K562 (cell line): ENCODE measurements around the gene CACNA2D3. TPM values are rescaled to one million over a fixed set of nuclear protein-coding genes. Genes with fewer than 3 reads are reported as not detected.

Experiments used
- ATAC-seq: fragments of 200-7000 bp; cut with Tn5 transposase; 3 replicates; pipeline ENCODE4 v1.9.1; 2020; ENCODE audit warnings: moderate library complexity
- BruUV-seq: library from RNA; stranded (reverse); fragments of 400-500 nt; replicated peaks from 2 replicates; lab custom pipeline; 2021; lab: Mats Ljungman, UMichigan
- CTCF ChIA-PET: fragments of 300-600 bp; formaldehyde crosslinking; extraction: SDS; loops from one replicate; lab custom pipeline; 2021; ENCODE audit warnings: low intra/inter-chr PET ratio; lab: Yijun Ruan, JAX
- POLR2A ChIA-PET: fragments of 300-600, 350-650 bp; sonication (Branson Sonifier 250); formaldehyde crosslinking; extraction: SDS; loops from one replicate; lab custom pipeline; 2021; ENCODE audit warnings: antibody characterized with exemption, inconsistent platforms; lab: Yijun Ruan, JAX
- DNase-seq, 4 experiments: peaks; one replicate each; pipeline versions ENCODE4 v3.0.0 to v3.0.0-alpha.2; 2011 to 2018; ENCODE audit warnings: low spot score in 3 of 4, mixed read lengths in 3 of 4; ENCODE audit errors: extremely low read depth in 1 of 4
- FAIRE-seq: peaks from 2 replicates; lab custom pipeline; 2011; peaks lifted over from hg19 to GRCh38; lab: Jason Lieb, UNC
- H2AFZ ChIP-seq: 2 replicates; pipeline ENCODE4 v1.6.0; 2011; ENCODE audit warnings: low read depth, low read length, control low read depth, inconsistent platforms
- H3K27ac ChIP-seq: fragments of 200-600 bp; 3 replicates; pipeline ENCODE4 v1.8.0; 2011; ENCODE audit warnings: low read depth, mild to moderate bottlenecking, control low read depth, inconsistent platforms, low read length, moderate library complexity, mixed read lengths; ENCODE audit errors: extremely low read depth
- H3K27me3 ChIP-seq, 2 experiments: fragments of 300-600 bp in 1 of 2; 2 replicates in 1 of 2; 3 replicates in 1 of 2; pipeline versions ENCODE4 v1.6.0 to v1.8.0; 2011; ENCODE audit warnings: inconsistent platforms in 2 of 2, low read length in 2 of 2, mild to moderate bottlenecking in 1 of 2, mixed read lengths in 1 of 2, moderate library complexity in 1 of 2; ENCODE audit not compliant: control insufficient read depth in 2 of 2, insufficient read depth in 2 of 2
- H3K36me3 ChIP-seq: fragments of 300-600 bp; 3 replicates; pipeline ENCODE4 v1.8.0; 2011; ENCODE audit warnings: mild to moderate bottlenecking, low read length, inconsistent platforms; ENCODE audit not compliant: control insufficient read depth, insufficient read depth
- H3K4me1 ChIP-seq, 2 experiments: fragments of 200-600 bp in 1 of 2; replicated peaks in 1 of 2; 2 replicates in 1 of 2; 3 replicates in 1 of 2; pipeline versions ENCODE4 v1.5.1 to v1.8.0; 2011; ENCODE audit warnings: inconsistent platforms in 2 of 2, low read length in 2 of 2, mild to moderate bottlenecking in 1 of 2, mixed read lengths in 1 of 2, moderate library complexity in 1 of 2; ENCODE audit not compliant: control insufficient read depth in 2 of 2, insufficient read depth in 2 of 2
- H3K4me2 ChIP-seq: 2 replicates; pipeline ENCODE4 v1.6.1; 2011; ENCODE audit warnings: low read length, control low read depth, inconsistent platforms, mixed read lengths; ENCODE audit not compliant: insufficient read depth
- H3K4me3 ChIP-seq: fragments of 200-600 bp; sonication (generic), shearing (Covaris generic); 2 replicates; pipeline ENCODE4 v1.5.1; 2016; ENCODE audit warnings: control low read depth, inconsistent platforms
- H3K79me2 ChIP-seq: fragments of 200-600 bp; 3 replicates; pipeline ENCODE4 v1.8.0; 2011; ENCODE audit warnings: low read length, inconsistent platforms; ENCODE audit not compliant: control insufficient read depth, insufficient read depth
- H3K9ac ChIP-seq, 2 experiments: 2 replicates each; pipeline versions ENCODE4 v1.6.0 to v1.6.1; 2011; ENCODE audit warnings: low read depth in 2 of 2, low read length in 2 of 2, control low read depth in 1 of 2, inconsistent platforms in 1 of 2, mild to moderate bottlenecking in 1 of 2, mixed read lengths in 1 of 2; ENCODE audit not compliant: insufficient read depth in 1 of 2
- H3K9me1 ChIP-seq: one replicate; pipeline ENCODE4 v1.6.0; 2011; ENCODE audit warnings: inconsistent platforms, mild to moderate bottlenecking, low read length, moderate library complexity; ENCODE audit not compliant: control insufficient read depth, insufficient read depth
- H3K9me3 ChIP-seq: replicated peaks from 2 replicates; pipeline ENCODE4 v1.5.1; 2011; ENCODE audit warnings: low read depth, low read length, inconsistent platforms; ENCODE audit not compliant: control insufficient read depth, insufficient read depth
- H4K20me1 ChIP-seq: replicated peaks from 2 replicates; pipeline ENCODE4 v1.6.1; 2011; ENCODE audit warnings: low read length, inconsistent platforms, mixed read lengths; ENCODE audit not compliant: control insufficient read depth, insufficient read depth
- EHMT2 ChIP-seq: fragments of 450-650 bp; IDR thresholded peaks from 2 replicates; pipeline ENCODE4 v1.6.1; 2018; ENCODE audit warnings: antibody characterized with exemption
- FOSL1 ChIP-seq: fragments of 200-800 bp; sonication (Bioruptor generic); conservative IDR thresholded peaks from 2 replicates; pipeline ENCODE4 v1.6.1; 2016; ENCODE audit warnings: missing genetic modification characterization, missing compliant biosample characterization
- GATAD2B ChIP-seq: fragments of 450-650 bp; IDR thresholded peaks from 2 replicates; pipeline ENCODE4 v1.6.1; 2017; ENCODE audit warnings: mild to moderate bottlenecking, borderline replicate concordance
- JUNB ChIP-seq: fragments of 450-650 bp; formaldehyde crosslinking; conservative IDR thresholded peaks from 2 replicates; pipeline ENCODE4 v1.4.0; 2020; ENCODE audit warnings: mild to moderate bottlenecking
- MAFF ChIP-seq: IDR thresholded peaks from 2 replicates; pipeline ENCODE4 v1.6.1; 2012; ENCODE audit warnings: low read length, improper control_type of control experiment
- NFIX ChIP-seq: fragments of 250-450 bp; sonication (Bioruptor Pico); IDR thresholded peaks from 2 replicates; pipeline ENCODE4 v1.4.0; 2020; ENCODE audit warnings: low read depth, mild to moderate bottlenecking, moderate library complexity
- NFYB ChIP-seq: IDR thresholded peaks from 2 replicates; pipeline ENCODE4 v1.6.1; 2011; ENCODE audit warnings: mild to moderate bottlenecking, moderate library complexity; ENCODE audit not compliant: insufficient read length; ENCODE audit errors: extremely low read depth
- SAFB2 ChIP-seq: fragments of 200-400 bp; formaldehyde crosslinking; IDR thresholded peaks from 2 replicates; pipeline ENCODE4 v1.6.1; 2018; ENCODE audit warnings: borderline replicate concordance, low read length, low read depth, moderate library complexity; ENCODE audit not compliant: severe bottlenecking
- TCF7 ChIP-seq: sonication (generic); IDR thresholded peaks from 2 replicates; pipeline ENCODE4 v1.6.1; 2016; ENCODE audit warnings: antibody characterized with exemption, borderline replicate concordance
- TOE1 ChIP-seq, 2 experiments: fragments of 450-650 bp in 1 of 2; sonication (generic) in 1 of 2; formaldehyde crosslinking in 1 of 2; IDR thresholded peaks; 2 replicates each; pipeline versions ENCODE4 v1.7.1 to v1.8.0; 2016 to 2022; ENCODE audit warnings: borderline replicate concordance in 2 of 2, mild to moderate bottlenecking in 2 of 2, antibody characterized with exemption in 1 of 2, inconsistent platforms in 1 of 2, low read depth in 1 of 2, missing genetic modification reagents in 1 of 2, moderate library complexity in 1 of 2
- ZFP1 ChIP-seq: fragments of 450-650 bp; formaldehyde crosslinking; IDR thresholded peaks from 2 replicates; pipeline ENCODE4 v1.4.0; 2020; ENCODE audit warnings: mild to moderate bottlenecking, mixed read lengths
- ZFX ChIP-seq: sonication (generic); formaldehyde crosslinking; IDR thresholded peaks from 2 replicates; pipeline ENCODE4 v1.8.0; 2022; ENCODE audit warnings: mild to moderate bottlenecking, missing genetic modification reagents, moderate library complexity
- ZNF239 ChIP-seq: fragments of 250-450 bp; sonication (Bioruptor Pico); IDR thresholded peaks from 2 replicates; pipeline ENCODE4 v1.4.0; 2020; ENCODE audit warnings: mild to moderate bottlenecking
- ZNF445 ChIP-seq: fragments of 250-450 bp; sonication (Bioruptor Pico); IDR thresholded peaks from 2 replicates; pipeline ENCODE4 v1.4.0; 2020; ENCODE audit warnings: low read depth, mild to moderate bottlenecking, moderate library complexity
- WGBS: fragments of 100-300 bp; shearing (Covaris generic); methylation state at CpG from one replicate; pipeline ENCODE4 v1.1.6; 2016; ENCODE audit warnings: low coverage, mixed read lengths; ENCODE audit not compliant: insufficient coverage; ENCODE audit errors: missing lambda C conversion rate; 5-methylcytosine and 5-hydroxymethylcytosine counted together
- in situ Hi-C: fragments of 300-500 bp; cut with MboI; formaldehyde crosslinking; loops from 4 replicates; pipeline ENCODE4 v1.15.0; 2018; ENCODE audit warnings: inconsistent platforms, mixed read lengths
- intact Hi-C: fragments of 100-400 bp; cut with micrococcal nuclease; formaldehyde crosslinking; loops from 2 replicates; pipeline ENCODE4 v1.14.2; 2022
- polyA plus RNA-seq, 8 experiments: library from polyadenylated mRNA; depleted of rRNA in 4 of 8; stranded (reverse) in 5 of 8; unstranded in 3 of 8; fragments of >200 nt; fragmentation: Nextera tagmentation in 2 of 8; fragmentation: Illumina TruSeq in 1 of 8; extraction: Ambion mirVana in 2 of 8; extraction: Trizol in 1 of 8; gene quantifications; 2 replicates each; pipeline versions ENCODE4 v1.2.1 to v1.2.3, GENCODE V29; 2011 to 2014; ENCODE audit warnings: inconsistent platforms in 1 of 8, missing spikeins in 1 of 8
- total RNA-seq, 7 experiments: library from RNA; depleted of rRNA in 6 of 7; stranded (reverse); fragments of >200 nt in 6 of 7; fragmentation: Illumina TruSeq in 2 of 7; extraction: Trizol in 2 of 7; gene quantifications; 2 replicates each; pipeline versions ENCODE4 v1.2.1 to v1.2.3, GENCODE V29; 2011 to 2021; ENCODE audit warnings: low replicate concordance in 1 of 7
- TF ChIP-seq, protein P1 (sequence below): sonication (generic); formaldehyde crosslinking; IDR thresholded peaks from 2 replicates; pipeline ENCODE4 v1.8.1; 2023; ENCODE audit warnings: mild to moderate bottlenecking, missing genetic modification reagents
- TF ChIP-seq, protein P2 (sequence below), 2 experiments: IDR thresholded peaks in 1 of 2; conservative IDR thresholded peaks in 1 of 2; 2 replicates each; pipeline ENCODE4 v1.6.1; 2016; ENCODE audit warnings: low read depth in 2 of 2, mild to moderate bottlenecking in 1 of 2, missing compliant biosample characterization in 1 of 2, missing genetic modification characterization in 1 of 2, moderate library complexity in 1 of 2
- TF ChIP-seq, protein P3 (sequence below): IDR thresholded peaks from 2 replicates; pipeline ENCODE4 v1.6.1; 2016; ENCODE audit warnings: missing genetic modification characterization, missing compliant biosample characterization

Gene CACNA2D3
- total and polyA plus RNA-seq, 9 of the 15 experiments (the other 6 are each of a cell fraction or from before 2014, with no cell fraction given): 0.01 TPM; not detected in 8

DNA sequence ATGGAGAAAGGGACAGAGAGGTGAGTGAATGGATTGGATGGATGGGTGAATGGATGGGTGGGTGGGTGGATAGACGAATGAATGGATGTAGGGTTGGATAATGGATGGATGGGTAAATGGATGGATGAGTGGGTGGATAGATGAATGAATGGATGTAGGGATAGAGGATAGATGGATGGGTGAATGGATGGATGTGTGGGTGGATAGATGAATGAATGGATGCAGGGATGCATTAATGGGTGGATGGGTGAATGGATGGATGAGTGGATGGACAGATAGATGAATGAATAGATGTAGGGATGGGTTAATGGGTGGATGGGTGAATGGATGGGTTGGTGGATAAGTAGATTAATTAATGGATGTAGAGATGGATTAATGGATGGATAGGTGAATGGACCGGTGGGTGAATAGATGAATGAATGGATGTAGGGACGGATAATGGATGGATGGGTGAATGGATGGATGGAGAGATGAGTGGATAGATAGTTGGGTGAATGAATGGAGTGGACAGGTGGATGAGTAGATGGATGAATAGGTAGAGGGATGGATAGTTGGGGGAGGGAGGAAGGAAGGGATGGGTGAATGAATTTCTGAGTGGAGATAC is 28.6 kb downstream of the CACNA2D3 start:
- no peak overlapping the region for H3K9ac ChIP-seq
- intact Hi-C loops (no loop called here), in situ Hi-C loops (no loop called here)
- CTCF ChIA-PET: no interaction called here
- no peaks in the 10 kb centered on the region for H4K20me1 ChIP-seq
- no peaks in the 10 kb centered on the region for H3K79me2 ChIP-seq
- no peaks in the 10 kb centered on the region for H3K27me3 ChIP-seq
- no peaks in the 10 kb centered on the region for H3K4me1 ChIP-seq
- BruUV-seq: no TSS peak
- no peaks in the 10 kb centered on the region for H3K9me3 ChIP-seq
- FAIRE-seq (no peak), DNase-seq (no peak), ATAC-seq (no peak)
- H3K9me1 ChIP-seq: peaks cover 3% of the 10 kb centered on the region
- H3K36me3 ChIP-seq: no peaks in the 10 kb centered on the region
- H3K27ac ChIP-seq: no peak overlapping the region
- POLR2A ChIA-PET: no interaction called here
- H2AFZ ChIP-seq: no peak overlapping the region
- no peak overlapping the region for H3K4me3 ChIP-seq
- WGBS: 0% methylated on average over 3 of the region's 3 CpGs
- H3K4me2 ChIP-seq: no peak overlapping the region
- TF ChIP-seq ZNF445 (no peak), ZFX (no peak), TCF7 (no peak), SAFB2 (no peak), TOE1 (IDR thresholded peaks at IDR 0.05; ENCODE audit: borderline replicate concordance) (no peak), TOE1 (CRISPR knock-in tag; IDR thresholded peaks at IDR 0.05; ENCODE audit: borderline replicate concordance, low read depth) (no peak), FOSL1 (no peak), ZNF239 (CRISPR knock-in tag) (no peak), EHMT2 (no peak), JUNB (CRISPR knock-in tag) (no peak), NFYB (no peak), NFIX (CRISPR knock-in tag) (no peak), GATAD2B (no peak), ZFP1 (CRISPR knock-in tag) (no peak), MAFF (no peak)
- TF ChIP-seq, protein P1, sequence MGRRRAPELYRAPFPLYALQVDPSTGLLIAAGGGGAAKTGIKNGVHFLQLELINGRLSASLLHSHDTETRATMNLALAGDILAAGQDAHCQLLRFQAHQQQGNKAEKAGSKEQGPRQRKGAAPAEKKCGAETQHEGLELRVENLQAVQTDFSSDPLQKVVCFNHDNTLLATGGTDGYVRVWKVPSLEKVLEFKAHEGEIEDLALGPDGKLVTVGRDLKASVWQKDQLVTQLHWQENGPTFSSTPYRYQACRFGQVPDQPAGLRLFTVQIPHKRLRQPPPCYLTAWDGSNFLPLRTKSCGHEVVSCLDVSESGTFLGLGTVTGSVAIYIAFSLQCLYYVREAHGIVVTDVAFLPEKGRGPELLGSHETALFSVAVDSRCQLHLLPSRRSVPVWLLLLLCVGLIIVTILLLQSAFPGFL: no peak
- TF ChIP-seq, protein P2, sequence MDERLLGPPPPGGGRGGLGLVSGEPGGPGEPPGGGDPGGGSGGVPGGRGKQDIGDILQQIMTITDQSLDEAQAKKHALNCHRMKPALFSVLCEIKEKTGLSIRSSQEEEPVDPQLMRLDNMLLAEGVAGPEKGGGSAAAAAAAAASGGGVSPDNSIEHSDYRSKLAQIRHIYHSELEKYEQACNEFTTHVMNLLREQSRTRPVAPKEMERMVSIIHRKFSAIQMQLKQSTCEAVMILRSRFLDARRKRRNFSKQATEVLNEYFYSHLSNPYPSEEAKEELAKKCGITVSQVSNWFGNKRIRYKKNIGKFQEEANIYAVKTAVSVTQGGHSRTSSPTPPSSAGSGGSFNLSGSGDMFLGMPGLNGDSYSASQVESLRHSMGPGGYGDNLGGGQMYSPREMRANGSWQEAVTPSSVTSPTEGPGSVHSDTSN (CRISPR knock-in tag; IDR thresholded peaks at IDR 0.05; ENCODE audit: low read depth): no peak
- TF ChIP-seq, protein P2 (tag; conservative IDR thresholded peaks at IDR 0.05; ENCODE audit: low read depth): no peak
- TF ChIP-seq, protein P3, sequence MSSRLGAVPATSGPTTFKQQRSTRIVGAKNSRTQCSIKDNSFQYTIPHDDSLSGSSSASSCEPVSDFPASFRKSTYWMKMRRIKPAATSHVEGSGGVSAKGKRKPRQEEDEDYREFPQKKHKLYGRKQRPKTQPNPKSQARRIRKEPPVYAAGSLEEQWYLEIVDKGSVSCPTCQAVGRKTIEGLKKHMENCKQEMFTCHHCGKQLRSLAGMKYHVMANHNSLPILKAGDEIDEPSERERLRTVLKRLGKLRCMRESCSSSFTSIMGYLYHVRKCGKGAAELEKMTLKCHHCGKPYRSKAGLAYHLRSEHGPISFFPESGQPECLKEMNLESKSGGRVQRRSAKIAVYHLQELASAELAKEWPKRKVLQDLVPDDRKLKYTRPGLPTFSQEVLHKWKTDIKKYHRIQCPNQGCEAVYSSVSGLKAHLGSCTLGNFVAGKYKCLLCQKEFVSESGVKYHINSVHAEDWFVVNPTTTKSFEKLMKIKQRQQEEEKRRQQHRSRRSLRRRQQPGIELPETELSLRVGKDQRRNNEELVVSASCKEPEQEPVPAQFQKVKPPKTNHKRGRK (tag): no peak
